ENCODE measurements around the gene ATXN7L3. TPM values are rescaled to one million over a fixed set of nuclear protein-coding genes. Genes with fewer than 3 reads are reported as not detected.
"Not testable (repeated sequence)": the region's sequence is repeated elsewhere in the genome, so short reads cannot be mapped to it uniquely, and the experiment has no call there.

ATXN7L3 gene
- polyA plus RNA-seq, 6 donors from 2014 or later, result 6.6 to 14.4 (median 9.4) TPM

GRCh38 chr17:44170499-44171201, 29.0 kb downstream of the ATXN7L3 start, which contains the start of gene ASB16:
Gene ASB16, plus strand, starts transcription at chr17:44170704. Its CDS starts 86 bp downstream, at chr17:44170790.
- Mint-ChIP-seq H3K4me1 (peaks cover 12 to 20% (median 14%) of the 10 kb centered on the region in 3 donors), H3K9me3 (no peaks in the 10 kb centered on the region), H3K27ac (peak within 1 kb of the TSS in 3 of 6 donors; percentile 28 to 59 (median 29)), H3K36me3 (no peaks in the 10 kb centered on the region), H3K4me3 (no peak within 1 kb of the TSS), H3K27me3 (no peaks in the 10 kb centered on the region)
- no peak for DNase-seq
- ATAC-seq (ENCODE audit: low read depth in 2 of 2), result no peak

GRCh38 chr17:44170135-44170498, 29.6 kb downstream of the ATXN7L3 start:
- Mint-ChIP-seq H3K4me3 (no peak overlapping the region), H3K36me3 (no peaks in the 10 kb centered on the region), H3K4me1 (peaks cover 12 to 20% (median 14%) of the 10 kb centered on the region in 3 donors), H3K27me3 (no peaks in the 10 kb centered on the region), H3K9me3 (no peaks in the 10 kb centered on the region), H3K27ac (peak overlapping the region in 2 of 6 donors; percentile 22 to 59)
- ATAC-seq (ENCODE audit: low read depth in 2 of 2) (no peak), DNase-seq (no peak)

- Mint-ChIP-seq H3K9me3 (no peaks in the 10 kb centered on the region), H3K27me3 (no peaks in the 10 kb centered on the region), H3K4me3 (no peak overlapping the region), H3K4me1 (peaks cover 12 to 20% (median 14%) of the 10 kb centered on the region in 3 donors), H3K27ac (peak overlapping the region in 2 of 6 donors; percentile 22 to 42), H3K36me3 (no peaks in the 10 kb centered on the region)
- DNase-seq, result no peak
- no peak for ATAC-seq (ENCODE audit: low read depth in 2 of 2)
Measured at GRCh38 chr17:44167181-44167861, 32.4 kb downstream of the ATXN7L3 start.

GRCh38 chr17:44164476-44164875, 35.2 kb downstream of the ATXN7L3 start:
- no peak overlapping the region for H3K4me3 Mint-ChIP-seq

GRCh38 chr17:44159519-44160210, 40.0 kb downstream of the ATXN7L3 start:
- ATAC-seq (ENCODE audit: low read depth in 2 of 2) (no peak), DNase-seq (no peak)
- Mint-ChIP-seq H3K4me1 (no peaks in the 10 kb centered on the region), H3K4me3 (no peak overlapping the region), H3K27ac (no peak overlapping the region), H3K9me3 (no peaks in the 10 kb centered on the region), H3K36me3 (no peaks in the 10 kb centered on the region), H3K27me3 (no peaks in the 10 kb centered on the region)

More at GRCh38 chr17:44164476-44164875, 35.2 kb downstream of the ATXN7L3 start:
- Mint-ChIP-seq H3K36me3 (no peaks in the 10 kb centered on the region), H3K9me3 (no peaks in the 10 kb centered on the region), H3K4me1 (peaks cover 8 to 10% (median 8%) of the 10 kb centered on the region in 3 donors), H3K27ac (no peak overlapping the region), H3K27me3 (no peaks in the 10 kb centered on the region)
- no peak for DNase-seq
- no peak for ATAC-seq (ENCODE audit: low read depth in 2 of 2)

- Mint-ChIP-seq H3K36me3 (no peaks in the 10 kb centered on the region), H3K27ac (peak overlapping the region in 1 of 6 donors; percentile 8), H3K27me3 (no peaks in the 10 kb centered on the region), H3K4me3 (no peak overlapping the region), H3K4me1 (no peaks in the 10 kb centered on the region), H3K9me3 (no peaks in the 10 kb centered on the region)
- no peak for ATAC-seq (ENCODE audit: low read depth in 2 of 2)
- no peak for DNase-seq
Measured at GRCh38 chr17:44155488-44155887, 44.2 kb downstream of the ATXN7L3 start.

- no peak overlapping the region for H3K4me3 Mint-ChIP-seq
- no peaks in the 10 kb centered on the region for H3K36me3 Mint-ChIP-seq
- no peaks in the 10 kb centered on the region for H3K27me3 Mint-ChIP-seq
- DNase-seq (no peak), ATAC-seq (ENCODE audit: low read depth in 2 of 2) (no peak)
- peaks cover 0 to 5% (median 0%) of the 10 kb centered on the region in 3 donors for H3K4me1 Mint-ChIP-seq
- H3K27ac Mint-ChIP-seq, result no peak overlapping the region
- H3K9me3 Mint-ChIP-seq, result no peaks in the 10 kb centered on the region
Measured at GRCh38 chr17:44152875-44153274, 46.8 kb downstream of the ATXN7L3 start.

GRCh38 chr17:44149750-44150329, 49.8 kb downstream of the ATXN7L3 start:
- DNase-seq (no peak), ATAC-seq (ENCODE audit: low read depth in 2 of 2) (no peak)
- H3K36me3 Mint-ChIP-seq, result no peaks in the 10 kb centered on the region
- no peak overlapping the region for H3K4me3 Mint-ChIP-seq
- H3K9me3 Mint-ChIP-seq, result no peaks in the 10 kb centered on the region
- no peak overlapping the region for H3K27ac Mint-ChIP-seq
- H3K27me3 Mint-ChIP-seq, result no peaks in the 10 kb centered on the region
- H3K4me1 Mint-ChIP-seq, result peaks cover 0 to 5% (median 0%) of the 10 kb centered on the region in 3 donors

GRCh38 chr17:44149066-44149465, 50.6 kb downstream of the ATXN7L3 start:
- H3K36me3 Mint-ChIP-seq; H3K9me3 Mint-ChIP-seq; H3K4me1 Mint-ChIP-seq; DNase-seq; H3K27ac Mint-ChIP-seq; ATAC-seq (ENCODE audit: low read depth in 2 of 2); H3K4me3 Mint-ChIP-seq; H3K27me3 Mint-ChIP-seq: not testable (repeated sequence)

- H3K27ac Mint-ChIP-seq, result no peak overlapping the region
- no peak overlapping the region for H3K4me3 Mint-ChIP-seq
- DNase-seq (no peak), ATAC-seq (ENCODE audit: low read depth in 2 of 2) (no peak)
- H3K9me3 Mint-ChIP-seq, result no peaks in the 10 kb centered on the region
- no peaks in the 10 kb centered on the region for H3K27me3 Mint-ChIP-seq
- peaks cover 0 to 5% (median 0%) of the 10 kb centered on the region in 3 donors for H3K4me1 Mint-ChIP-seq
- no peaks in the 10 kb centered on the region for H3K36me3 Mint-ChIP-seq
Measured at GRCh38 chr17:44147812-44148211, 51.9 kb downstream of the ATXN7L3 start.

- no peak for DNase-seq
- no peak overlapping the region for H3K27ac Mint-ChIP-seq
- no peaks in the 10 kb centered on the region for H3K36me3 Mint-ChIP-seq
- no peaks in the 10 kb centered on the region for H3K27me3 Mint-ChIP-seq
- peaks cover 0 to 15% (median 7%) of the 10 kb centered on the region in 3 donors for H3K4me1 Mint-ChIP-seq
- H3K9me3 Mint-ChIP-seq, result no peaks in the 10 kb centered on the region
- H3K4me3 Mint-ChIP-seq, result peak overlapping the region in 1 of 8 donors; percentile 49
- ATAC-seq (ENCODE audit: low read depth in 2 of 2), result no peak
Measured at GRCh38 chr17:44146375-44147346, 53.0 kb downstream of the ATXN7L3 start.

- H3K27ac Mint-ChIP-seq, result peak overlapping the region in 2 of 6 donors; percentile 33 to 42
- peak overlapping the region in 1 of 8 donors; percentile 39 for H3K4me3 Mint-ChIP-seq
- no peaks in the 10 kb centered on the region for H3K9me3 Mint-ChIP-seq
- DNase-seq (no peak), ATAC-seq (ENCODE audit: low read depth in 2 of 2) (no peak)
- H3K4me1 Mint-ChIP-seq, result peaks cover 0 to 19% (median 13%) of the 10 kb centered on the region in 3 donors
- H3K36me3 Mint-ChIP-seq, result no peaks in the 10 kb centered on the region
- no peaks in the 10 kb centered on the region for H3K27me3 Mint-ChIP-seq
Measured at GRCh38 chr17:44144966-44145739, 54.5 kb downstream of the ATXN7L3 start.

All from naive B cell (primary cell).